K562 (cell line): ENCODE results near the gene STRC.
"Not testable (repeated sequence)": the region's sequence is repeated elsewhere in the genome, so short reads cannot be mapped to it uniquely, and the experiment has no call there.

Experiments used
- ATF1 ChIP-seq, 2 experiments: fragments of 450-650 bp in 1 of 2; IDR thresholded peaks; 2 replicates each; pipeline ENCODE4 v1.6.1; 2016; ENCODE audit warnings: missing compliant biosample characterization in 1 of 2, missing genetic modification characterization in 1 of 2
- CAMTA2 ChIP-seq: fragments of 250-450 bp; sonication (Bioruptor Pico); conservative IDR thresholded peaks from 2 replicates; pipeline ENCODE4 v1.5.1; 2022
- CTCF ChIP-seq, 3 experiments: IDR thresholded peaks in 2 of 3; conservative IDR thresholded peaks in 1 of 3; 2 replicates each; pipeline ENCODE4 v1.5.1; 2011 to 2012; ENCODE audit warnings: low read length in 3 of 3, mild to moderate bottlenecking in 3 of 3, control low read depth in 2 of 3, improper control_type of control experiment in 1 of 3, inconsistent platforms in 1 of 3, low read depth in 1 of 3, mixed read lengths in 1 of 3, moderate library complexity in 1 of 3; ENCODE audit not compliant: insufficient read depth in 2 of 3
- HDAC6 ChIP-seq: IDR thresholded peaks from 2 replicates; pipeline ENCODE4 v1.6.1; 2012; ENCODE audit warnings: low read depth, mild to moderate bottlenecking, control low read depth, inconsistent platforms, low read length, moderate library complexity
- POLR2AphosphoS5 ChIP-seq: IDR thresholded peaks from 2 replicates; pipeline ENCODE4 v1.6.1; 2011; ENCODE audit warnings: mild to moderate bottlenecking, low read depth, low read length, moderate library complexity; ENCODE audit not compliant: control insufficient read depth, insufficient read depth
- SP2 ChIP-seq: IDR thresholded peaks from 2 replicates; pipeline ENCODE4 v1.6.1; 2011; ENCODE audit warnings: mild to moderate bottlenecking, low read depth, low read length, moderate library complexity; ENCODE audit not compliant: poor library complexity, severe bottlenecking; ENCODE audit errors: extremely low read depth

DNA sequence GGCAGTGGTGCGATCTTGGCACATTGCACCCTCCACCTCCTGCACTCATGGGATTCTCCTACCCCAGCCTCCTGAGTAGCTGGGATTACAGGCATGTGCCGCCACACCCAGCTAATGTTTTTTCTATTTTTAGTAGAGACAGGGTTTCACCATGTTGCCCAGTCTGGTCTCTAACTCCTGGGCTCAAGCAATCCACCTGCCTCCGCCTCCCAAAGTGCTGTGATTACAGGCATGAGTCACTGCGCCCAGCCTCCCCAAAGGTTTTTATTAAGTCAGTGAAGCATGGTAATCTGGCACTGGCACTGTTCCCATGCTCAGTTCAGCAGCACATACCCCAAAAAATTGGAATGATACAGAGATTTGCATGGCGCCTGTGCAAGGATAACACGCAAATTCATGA lies 16.4 kb downstream of the STRC start:
- not testable (repeated sequence) for TF ChIP-seq ATF1 (CRISPR knock-in tag; IDR thresholded peaks at IDR 0.05); ATF1 (tag; IDR thresholded peaks at IDR 0.05); HDAC6; SP2; CAMTA2; CTCF (IDR thresholded peaks at IDR 0.05 in 2 of 3, conservative IDR thresholded peaks at IDR 0.05 in 1 of 3; ENCODE audit: insufficient read depth in 2 of 3, low read depth in 1 of 3, low read length in 3 of 3); POLR2AphosphoS5
